Measurements from ENCODE around the gene ERN1.

The ERN1 gene

GRCh38 chr17:64110379-64111152, 19.4 kb downstream of the ERN1 start:
- no peak for DNase-seq (ENCODE audit: low spot score)

- no peak for DNase-seq (ENCODE audit: low spot score)
Observed at GRCh38 chr17:64109400-64109799, 20.5 kb downstream of the ERN1 start.

GRCh38 chr17:64107500-64108236, 22.3 kb downstream of the ERN1 start:
- DNase-seq (ENCODE audit: low spot score) = no peak

GRCh38 chr17:64106918-64107317, 23.0 kb downstream of the ERN1 start:
- no peak for DNase-seq (ENCODE audit: low spot score)

GRCh38 chr17:64103391-64104364, 26.3 kb downstream of the ERN1 start:
- no peak for DNase-seq (ENCODE audit: low spot score)

GRCh38 chr17:64102627-64103390, 27.1 kb downstream of the ERN1 start:
- no peak for DNase-seq (ENCODE audit: low spot score)

GRCh38 chr17:64099543-64099942, 30.4 kb downstream of the ERN1 start:
- no peak for DNase-seq (ENCODE audit: low spot score)

- no peak for DNase-seq (ENCODE audit: low spot score)
Observed at GRCh38 chr17:64097196-64097936, 32.6 kb downstream of the ERN1 start.

GRCh38 chr17:64096037-64096436, 33.9 kb downstream of the ERN1 start:
- DNase-seq (ENCODE audit: low spot score) = no peak

GRCh38 chr17:64095144-64095882, 34.6 kb downstream of the ERN1 start:
- DNase-seq (ENCODE audit: low spot score) = no peak

GRCh38 chr17:64094412-64094811, 35.5 kb downstream of the ERN1 start:
- no peak for DNase-seq (ENCODE audit: low spot score)

- no peak for DNase-seq (ENCODE audit: low spot score)
Observed at GRCh38 chr17:64092952-64093451, 36.9 kb downstream of the ERN1 start.

- DNase-seq (ENCODE audit: low spot score) = no peak
Observed at GRCh38 chr17:64092113-64092512, 37.8 kb downstream of the ERN1 start.

GRCh38 chr17:64091571-64091970, 38.4 kb downstream of the ERN1 start:
- no peak for DNase-seq (ENCODE audit: low spot score)

- peak; percentile 35 for DNase-seq (ENCODE audit: low spot score)
Observed at GRCh38 chr17:64091116-64091515, 38.8 kb downstream of the ERN1 start.

GRCh38 chr17:64090144-64090543, 39.8 kb downstream of the ERN1 start:
- DNase-seq (ENCODE audit: low spot score) = no peak

- no peak for DNase-seq (ENCODE audit: low spot score)
Observed at GRCh38 chr17:64087252-64088005, 42.5 kb downstream of the ERN1 start.

- no peak for DNase-seq (ENCODE audit: low spot score)
Observed at GRCh38 chr17:64085650-64086005, 44.3 kb downstream of the ERN1 start.

- no peak for DNase-seq (ENCODE audit: low spot score)
Observed at GRCh38 chr17:64084940-64085649, 44.8 kb downstream of the ERN1 start.

Measured in CD4-positive, alpha-beta T cell treated with Interleukin-6 at 100 ng/mL for 8 hours (primary cell).